IPS-18a (cell line): ENCODE data around the gene SLCO3A1.

Source experiments
- H3K27ac ChIP-seq: one replicate; pipeline ENCODE4 v1.5.1; 2013; ENCODE audit warnings: low read length
- H3K27me3 ChIP-seq: one replicate; pipeline ENCODE4 v1.6.1; 2013; ENCODE audit warnings: mild to moderate bottlenecking, low read length; ENCODE audit not compliant: control insufficient read depth, insufficient read depth
- H3K36me3 ChIP-seq: one replicate; pipeline ENCODE4 v1.6.1; 2013; ENCODE audit warnings: low read depth, low read length; ENCODE audit not compliant: control insufficient read depth
- H3K4me1 ChIP-seq: one replicate; pipeline ENCODE4 v1.6.1; 2013; ENCODE audit warnings: low read depth, low read length; ENCODE audit not compliant: control insufficient read depth
- H3K4me3 ChIP-seq: one replicate; pipeline ENCODE4 v1.5.1; 2013; ENCODE audit warnings: low read length
- H3K9ac ChIP-seq: one replicate; pipeline ENCODE4 v1.6.1; 2013; ENCODE audit warnings: mild to moderate bottlenecking, low read length, moderate library complexity
- H3K9me3 ChIP-seq: one replicate; pipeline ENCODE4 v1.6.1; 2013; ENCODE audit warnings: low read depth, low read length; ENCODE audit not compliant: control insufficient read depth

The SLCO3A1 gene

DNA sequence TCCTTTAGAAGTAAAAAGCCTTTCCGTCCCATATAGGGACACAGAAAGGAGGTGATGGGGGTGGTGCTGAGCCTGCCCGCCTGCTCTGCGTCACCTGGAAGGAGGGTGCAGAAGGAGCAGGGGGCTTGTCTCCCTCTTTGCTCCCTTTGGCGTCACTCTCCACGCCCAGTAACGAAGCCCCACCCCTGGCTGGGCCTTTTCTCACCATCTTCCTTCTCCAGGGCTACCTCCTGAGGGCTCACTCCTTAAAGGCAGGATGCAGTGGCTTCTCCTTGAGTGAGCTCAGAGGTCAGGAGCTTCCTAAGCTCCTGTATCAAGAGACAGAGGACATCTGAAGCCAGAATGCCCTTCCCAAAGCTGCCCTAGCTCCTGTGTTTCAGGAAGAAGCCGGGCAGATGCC lies 31.5 kb downstream of the SLCO3A1 start:
- Histone ChIP-seq H3K9me3 (no peaks in the 10 kb centered on the region), H3K4me1 (peaks cover 19% of the 10 kb centered on the region), H3K27ac (no peak overlapping the region), H3K9ac (no peak overlapping the region), H3K36me3 (no peaks in the 10 kb centered on the region), H3K4me3 (no peak overlapping the region), H3K27me3 (no peaks in the 10 kb centered on the region)

DNA sequence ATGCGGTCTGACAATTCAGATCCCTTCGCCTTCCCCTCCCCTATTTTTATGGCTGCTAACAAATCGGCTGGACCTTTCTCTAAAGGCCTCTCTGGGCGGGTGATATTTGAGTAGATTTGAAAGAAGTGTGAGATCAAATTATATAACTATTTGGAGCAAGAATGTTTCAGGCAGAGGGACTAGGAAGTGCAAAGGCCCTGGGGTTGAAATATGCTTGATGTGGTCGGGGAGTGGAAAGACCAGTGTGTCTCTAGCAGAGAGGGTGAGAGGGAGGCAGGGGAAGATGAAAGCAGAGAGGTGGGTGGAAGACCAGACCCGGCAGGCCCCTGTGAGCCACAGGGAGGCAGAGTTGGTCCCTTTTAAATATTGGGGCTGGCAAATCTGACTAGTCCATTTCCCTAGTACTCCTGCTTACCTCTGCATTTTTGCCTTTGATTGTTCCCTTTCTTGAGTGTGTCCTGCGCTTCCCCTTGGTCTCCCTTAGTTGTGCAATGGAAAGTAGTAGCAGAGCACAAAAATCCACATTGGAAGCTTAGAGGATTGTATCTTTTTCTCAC lies 32.3 kb downstream of the SLCO3A1 start:
- Histone ChIP-seq H3K4me1 (peaks cover 18% of the 10 kb centered on the region), H3K27me3 (no peaks in the 10 kb centered on the region), H3K27ac (no peak overlapping the region), H3K9me3 (no peaks in the 10 kb centered on the region), H3K36me3 (no peaks in the 10 kb centered on the region), H3K9ac (no peak overlapping the region), H3K4me3 (no peak overlapping the region)

DNA sequence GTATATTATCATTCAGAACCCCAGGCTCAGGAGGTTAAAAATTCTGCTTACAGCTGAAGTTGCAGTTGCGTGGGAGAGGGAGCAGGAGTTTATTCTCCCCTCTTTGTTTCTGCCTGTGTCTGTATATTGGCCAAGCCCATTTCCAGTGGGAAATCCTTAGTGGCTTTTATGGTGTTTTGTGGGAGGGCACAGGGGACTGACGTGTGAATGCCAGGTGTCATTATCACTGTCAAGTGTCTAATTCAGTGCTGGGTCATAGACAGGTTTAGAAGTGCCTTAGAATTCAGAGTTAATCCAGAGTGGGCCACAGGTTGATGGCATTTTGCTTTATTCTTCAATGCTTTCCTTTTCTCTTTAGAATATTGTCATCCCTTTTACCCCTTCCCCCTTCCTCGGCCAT lies 33.4 kb downstream of the SLCO3A1 start:
- Histone ChIP-seq H3K9ac (no peak overlapping the region), H3K4me3 (no peak overlapping the region), H3K4me1 (peaks cover 8% of the 10 kb centered on the region), H3K36me3 (no peaks in the 10 kb centered on the region), H3K9me3 (no peaks in the 10 kb centered on the region), H3K27me3 (no peaks in the 10 kb centered on the region), H3K27ac (no peak overlapping the region)

DNA sequence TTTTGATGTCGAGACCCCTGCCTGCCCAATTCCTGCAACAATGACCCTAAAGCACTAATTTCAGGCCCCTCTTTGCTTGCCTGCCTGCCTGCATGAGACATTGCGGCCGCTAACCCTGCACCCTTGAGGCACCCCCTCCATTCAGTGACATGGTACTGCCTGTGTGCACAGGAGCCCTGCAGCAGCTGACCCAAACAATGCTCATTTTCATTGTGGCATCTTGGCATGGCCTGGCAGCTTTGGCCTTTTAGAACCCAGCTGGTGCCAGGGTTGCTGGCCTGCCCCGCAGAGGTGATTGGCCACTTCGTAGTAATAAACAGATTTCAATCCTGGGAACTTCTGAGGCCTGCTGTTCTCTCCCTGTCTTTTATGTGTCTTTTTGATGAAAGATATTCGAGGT lies 33.8 kb downstream of the SLCO3A1 start:
- no peak overlapping the region for H3K9ac ChIP-seq
- no peaks in the 10 kb centered on the region for H3K36me3 ChIP-seq
- H3K9me3 ChIP-seq: no peaks in the 10 kb centered on the region
- H3K4me1 ChIP-seq: peaks cover 5% of the 10 kb centered on the region
- no peaks in the 10 kb centered on the region for H3K27me3 ChIP-seq
- no peak overlapping the region for H3K4me3 ChIP-seq
- H3K27ac ChIP-seq: no peak overlapping the region

DNA sequence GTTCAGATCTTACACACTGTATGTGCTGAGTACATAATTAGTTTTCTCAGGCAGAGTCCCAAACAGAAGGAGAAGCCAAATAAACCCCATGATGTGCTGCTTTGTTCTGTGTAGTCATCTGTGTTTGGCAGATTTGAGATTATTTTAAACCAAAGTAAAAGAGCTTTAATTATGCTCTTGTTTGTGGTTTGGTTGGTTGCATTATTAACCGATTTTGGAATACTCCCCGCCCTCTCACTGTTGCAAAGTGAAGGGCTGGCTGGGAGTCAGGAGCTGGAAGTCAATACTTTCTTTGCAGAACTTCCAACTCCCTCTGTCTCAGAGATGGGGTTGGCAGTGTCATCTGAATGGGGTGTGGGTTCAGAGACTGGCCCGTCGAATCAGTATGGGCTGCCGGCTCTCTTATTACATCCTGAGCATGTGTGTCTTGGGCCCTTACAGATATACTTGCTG lies 34.4 kb downstream of the SLCO3A1 start:
- Histone ChIP-seq H3K9me3 (no peaks in the 10 kb centered on the region), H3K9ac (no peak overlapping the region), H3K36me3 (no peaks in the 10 kb centered on the region), H3K4me1 (peaks cover 5% of the 10 kb centered on the region), H3K27me3 (no peaks in the 10 kb centered on the region), H3K4me3 (no peak overlapping the region), H3K27ac (no peak overlapping the region)

DNA sequence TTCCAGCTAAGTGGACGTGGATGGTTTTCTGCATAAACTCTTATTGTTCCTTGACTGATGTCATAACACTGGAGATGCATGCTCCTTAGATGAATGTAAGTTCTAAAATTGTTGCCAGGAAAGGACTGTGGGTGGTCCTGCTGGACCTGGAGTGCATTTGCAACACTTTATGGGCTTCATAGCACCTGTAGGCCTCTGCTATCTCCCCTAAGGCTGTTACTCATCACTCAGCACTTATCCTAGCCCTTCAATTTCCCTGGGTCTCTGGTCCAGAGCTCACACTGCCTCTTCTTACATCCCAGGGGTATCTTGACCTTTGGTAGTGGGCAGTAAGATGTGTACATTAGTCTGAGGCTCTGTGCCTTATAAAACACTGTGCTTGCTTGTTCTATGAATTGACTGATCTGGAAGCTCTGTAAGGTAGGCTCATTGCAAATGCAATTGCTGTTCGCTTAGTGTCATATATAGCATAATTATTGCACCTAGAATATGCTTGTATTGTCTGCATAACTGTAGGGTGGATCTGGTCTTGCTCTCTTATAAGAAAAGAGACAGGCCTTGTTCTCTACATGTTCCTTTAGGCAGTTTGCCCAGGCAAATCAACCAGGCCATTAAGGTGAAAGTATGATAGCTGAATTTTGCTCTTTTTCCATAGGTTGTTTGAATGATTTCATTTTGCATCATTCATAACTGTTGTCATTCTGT lies 35.8 kb downstream of the SLCO3A1 start:
- H3K27me3 ChIP-seq: no peaks in the 10 kb centered on the region
- H3K36me3 ChIP-seq: no peaks in the 10 kb centered on the region
- no peak overlapping the region for H3K9ac ChIP-seq
- no peak overlapping the region for H3K27ac ChIP-seq
- no peaks in the 10 kb centered on the region for H3K9me3 ChIP-seq
- no peak overlapping the region for H3K4me3 ChIP-seq
- peaks cover 5% of the 10 kb centered on the region for H3K4me1 ChIP-seq

DNA sequence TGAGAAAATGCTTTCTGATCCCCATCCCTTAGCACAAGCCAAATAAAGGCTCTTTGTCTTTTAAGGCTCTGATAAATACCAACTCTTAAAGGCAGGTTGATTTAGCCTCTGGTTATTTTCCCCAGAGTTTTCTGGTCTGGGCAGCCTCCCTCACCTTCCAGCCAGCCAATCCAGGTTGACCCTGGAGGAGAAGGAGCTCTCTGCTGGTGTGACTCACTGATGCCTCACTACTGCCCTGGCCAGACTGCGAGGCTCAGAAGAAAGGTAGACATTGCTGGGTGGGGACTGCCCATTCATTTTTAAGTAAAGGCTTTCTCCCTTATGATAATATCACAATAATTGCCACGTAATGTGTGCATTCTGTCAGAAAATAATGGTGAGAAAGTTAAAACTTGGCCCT lies 37.1 kb downstream of the SLCO3A1 start:
- no peak overlapping the region for H3K4me3 ChIP-seq
- no peak overlapping the region for H3K9ac ChIP-seq
- no peaks in the 10 kb centered on the region for H3K9me3 ChIP-seq
- H3K27ac ChIP-seq: no peak overlapping the region
- peaks cover 8% of the 10 kb centered on the region for H3K4me1 ChIP-seq
- no peaks in the 10 kb centered on the region for H3K36me3 ChIP-seq
- no peaks in the 10 kb centered on the region for H3K27me3 ChIP-seq

DNA sequence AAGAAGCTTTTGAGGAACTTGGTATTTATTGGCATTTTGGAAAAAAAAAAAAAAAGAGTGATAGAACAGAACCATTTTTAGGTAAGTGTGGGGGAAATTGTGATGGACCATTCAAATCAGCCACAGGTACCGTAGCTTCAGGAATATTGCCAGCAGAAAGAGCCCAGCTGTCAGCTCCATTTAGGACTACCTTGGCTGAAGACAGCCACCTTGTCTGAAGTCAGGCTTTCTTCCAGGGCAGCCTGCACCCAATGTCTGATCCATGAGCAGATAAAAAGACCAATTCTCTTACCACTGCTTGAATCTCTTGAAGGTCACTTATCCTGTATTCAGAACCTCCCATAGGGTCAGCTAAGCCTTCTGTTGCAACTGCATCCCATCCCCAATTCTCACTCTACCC lies 37.6 kb downstream of the SLCO3A1 start:
- Histone ChIP-seq H3K27me3 (no peaks in the 10 kb centered on the region), H3K9me3 (no peaks in the 10 kb centered on the region), H3K9ac (no peak overlapping the region), H3K4me1 (peaks cover 11% of the 10 kb centered on the region), H3K4me3 (no peak overlapping the region), H3K27ac (no peak overlapping the region), H3K36me3 (no peaks in the 10 kb centered on the region)

DNA sequence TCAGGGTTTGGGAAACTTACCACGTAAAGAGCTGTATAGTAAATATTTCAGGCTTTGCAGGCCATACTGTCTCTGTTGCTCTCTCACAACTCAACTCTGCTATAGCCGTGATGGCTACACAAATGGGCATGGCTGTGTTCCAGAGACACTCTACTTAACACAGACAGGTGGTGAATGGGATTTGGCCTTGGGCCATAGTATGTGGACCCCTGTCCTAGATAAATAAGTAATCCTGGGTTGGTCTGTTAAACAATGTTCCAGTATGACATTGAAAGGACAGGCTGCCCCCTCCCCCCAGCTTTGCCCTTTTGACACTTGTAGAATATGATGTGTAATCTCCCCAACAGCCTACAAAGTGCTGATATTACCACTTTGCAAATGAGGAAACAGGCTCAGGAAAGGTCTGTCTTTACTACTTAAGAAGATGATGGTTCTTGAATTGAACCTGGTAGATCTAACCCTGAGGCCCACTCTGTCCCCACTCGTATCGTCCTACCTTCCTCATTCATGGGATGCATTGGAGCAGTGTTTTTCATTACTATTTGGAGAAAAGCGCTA lies 38.4 kb downstream of the SLCO3A1 start:
- no peaks in the 10 kb centered on the region for H3K27me3 ChIP-seq
- H3K36me3 ChIP-seq: no peaks in the 10 kb centered on the region
- H3K4me1 ChIP-seq: peaks cover 11% of the 10 kb centered on the region
- H3K27ac ChIP-seq: no peak overlapping the region
- H3K9me3 ChIP-seq: no peaks in the 10 kb centered on the region
- no peak overlapping the region for H3K9ac ChIP-seq
- H3K4me3 ChIP-seq: no peak overlapping the region

DNA sequence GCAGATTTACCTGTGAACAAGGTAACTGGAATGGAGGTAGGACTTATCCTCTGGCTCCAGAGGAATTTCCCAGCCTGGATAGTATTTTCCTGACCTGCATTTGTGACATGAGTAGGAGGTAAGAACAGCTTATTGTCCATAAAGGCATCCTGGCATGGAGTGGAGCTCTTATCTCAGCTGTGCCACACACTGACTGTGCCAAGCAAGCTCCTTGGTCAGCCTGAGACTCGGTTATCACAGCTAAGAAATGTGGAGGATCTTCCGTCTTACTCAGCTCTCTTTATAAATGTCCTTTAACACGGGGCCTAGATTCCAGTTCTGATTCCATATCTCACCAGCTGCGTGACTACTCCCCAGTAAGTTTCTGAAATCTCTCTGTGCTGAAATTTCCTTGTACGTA lies 38.9 kb downstream of the SLCO3A1 start:
- H3K4me3 ChIP-seq: no peak overlapping the region
- no peak overlapping the region for H3K9ac ChIP-seq
- no peaks in the 10 kb centered on the region for H3K36me3 ChIP-seq
- peaks cover 11% of the 10 kb centered on the region for H3K4me1 ChIP-seq
- H3K9me3 ChIP-seq: no peaks in the 10 kb centered on the region
- no peak overlapping the region for H3K27ac ChIP-seq
- no peaks in the 10 kb centered on the region for H3K27me3 ChIP-seq

DNA sequence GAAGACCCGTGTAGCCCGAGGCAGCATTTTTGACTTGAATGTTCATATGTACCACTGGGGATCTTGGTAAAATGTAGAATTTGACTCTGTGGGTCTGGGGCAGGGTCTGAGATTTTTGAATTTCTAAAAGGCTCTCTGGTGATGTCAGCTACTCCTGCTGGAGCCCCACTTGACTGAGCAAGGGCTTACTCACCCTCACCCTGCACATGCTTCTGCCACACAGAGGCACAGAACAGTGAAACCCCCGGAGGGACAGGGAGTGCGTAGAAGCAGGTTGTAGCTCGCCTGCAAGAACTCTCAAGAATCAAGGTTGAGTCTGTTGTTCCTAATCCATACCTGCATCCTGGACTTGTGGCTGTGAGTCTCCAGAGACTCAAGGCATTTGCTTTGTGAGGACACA lies 41.1 kb downstream of the SLCO3A1 start:
- Histone ChIP-seq H3K4me1 (peaks cover 11% of the 10 kb centered on the region), H3K9ac (no peak overlapping the region), H3K27ac (no peak overlapping the region), H3K4me3 (no peak overlapping the region), H3K36me3 (no peaks in the 10 kb centered on the region), H3K27me3 (no peaks in the 10 kb centered on the region), H3K9me3 (no peaks in the 10 kb centered on the region)

DNA sequence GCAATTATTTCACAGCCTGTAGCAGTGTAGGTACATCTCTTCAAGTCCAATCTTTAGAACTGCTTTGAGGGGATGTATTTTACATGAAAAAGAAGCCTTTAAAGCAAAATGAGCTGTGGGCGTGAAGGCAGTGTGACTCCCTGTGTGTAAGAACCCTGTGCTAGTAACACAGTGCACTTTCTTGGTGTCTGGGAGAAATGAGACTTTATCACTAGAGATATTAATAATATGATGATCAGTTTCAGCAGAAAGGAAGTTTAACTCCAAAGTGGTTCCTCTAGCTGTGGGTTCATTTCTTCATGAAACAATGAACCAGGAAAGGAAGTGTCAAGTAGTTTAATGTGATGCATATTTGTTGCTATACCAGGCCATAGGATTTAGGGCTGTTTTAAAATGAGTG lies 41.5 kb downstream of the SLCO3A1 start:
- Histone ChIP-seq H3K27me3 (no peaks in the 10 kb centered on the region), H3K4me3 (no peak overlapping the region), H3K4me1 (peaks cover 11% of the 10 kb centered on the region), H3K27ac (no peak overlapping the region), H3K36me3 (no peaks in the 10 kb centered on the region), H3K9me3 (no peaks in the 10 kb centered on the region), H3K9ac (no peak overlapping the region)
